ENCODE measurements around the gene TMEM190. TPM values are rescaled to one million over a fixed set of nuclear protein-coding genes. Genes with fewer than 3 reads are reported as not detected.
"Not testable (repeated sequence)": the region's sequence is repeated elsewhere in the genome, so short reads cannot be mapped to it uniquely, and the experiment has no call there.

The TMEM190 gene
- total RNA-seq, 2 donors from 2014 or later: not detected

GRCh38 chr19:55407800-55408532, 31.3 kb downstream of the TMEM190 start:
- no peaks in the 10 kb centered on the region for H3K9me3 ChIP-seq
- H3K27ac ChIP-seq: peak overlapping the region; percentile 99
- H3K4me3 ChIP-seq: peak overlapping the region; percentile 87
- TF ChIP-seq CTCF (IDR thresholded peaks at IDR 0.05): no peak
- H3K36me3 ChIP-seq: peaks cover 5% of the 10 kb centered on the region
- DNase-seq (ENCODE audit: low spot score) (peak; percentile 97), ATAC-seq (ENCODE audit: insufficient number of reproducible peaks, low FRiP score, low read depth) (peak; percentile 96)
- H3K4me1 ChIP-seq (ENCODE audit: control insufficient read depth in 1 of 2, low read depth in 2 of 2): peaks cover 18 to 23% of the 10 kb centered on the region in 2 donors
- H3K27me3 ChIP-seq (replicated peaks; ENCODE audit: insufficient read depth): no peaks in the 10 kb centered on the region

- DNase-seq (ENCODE audit: low spot score) (no peak), ATAC-seq (ENCODE audit: insufficient number of reproducible peaks, low FRiP score, low read depth) (no peak)
- Histone ChIP-seq H3K4me1 (ENCODE audit: control insufficient read depth in 1 of 2, low read depth in 2 of 2) (peaks cover 18 to 23% of the 10 kb centered on the region in 2 donors), H3K27me3 (replicated peaks; ENCODE audit: insufficient read depth) (no peaks in the 10 kb centered on the region), H3K36me3 (no peaks in the 10 kb centered on the region), H3K4me3 (peak overlapping the region; percentile 87), H3K9me3 (no peaks in the 10 kb centered on the region), H3K27ac (peak overlapping the region; percentile 84 to 99)
- no peak for TF ChIP-seq CTCF (IDR thresholded peaks at IDR 0.05)
These were observed 31.9 kb downstream of the TMEM190 start for GRCh38 chr19:55408533-55408872.

- not testable (repeated sequence) for H3K36me3 ChIP-seq; H3K9me3 ChIP-seq; DNase-seq (ENCODE audit: low spot score); ATAC-seq (ENCODE audit: insufficient number of reproducible peaks, low FRiP score, low read depth); H3K27me3 ChIP-seq (replicated peaks; ENCODE audit: insufficient read depth); H3K4me3 ChIP-seq; H3K27ac ChIP-seq
- peaks cover 18 to 23% of the 10 kb centered on the region in 2 donors for H3K4me1 ChIP-seq (ENCODE audit: control insufficient read depth in 1 of 2, low read depth in 2 of 2)
These were observed 32.6 kb downstream of the TMEM190 start for GRCh38 chr19:55409179-55409578.

GRCh38 chr19:55410168-55410567, 33.5 kb downstream of the TMEM190 start:
- no peak overlapping the region for H3K27ac ChIP-seq
- H3K27me3 ChIP-seq (replicated peaks; ENCODE audit: insufficient read depth): no peaks in the 10 kb centered on the region
- ATAC-seq (ENCODE audit: insufficient number of reproducible peaks, low FRiP score, low read depth) (no peak), DNase-seq (ENCODE audit: low spot score) (no peak)
- no peak for TF ChIP-seq CTCF (IDR thresholded peaks at IDR 0.05)
- no peaks in the 10 kb centered on the region for H3K36me3 ChIP-seq
- peaks cover 18 to 23% of the 10 kb centered on the region in 2 donors for H3K4me1 ChIP-seq (ENCODE audit: control insufficient read depth in 1 of 2, low read depth in 2 of 2)
- H3K4me3 ChIP-seq: no peak overlapping the region
- no peaks in the 10 kb centered on the region for H3K9me3 ChIP-seq

GRCh38 chr19:55418185-55418584, 41.6 kb downstream of the TMEM190 start:
- no peak for DNase-seq (ENCODE audit: low spot score)
- TF ChIP-seq CTCF (IDR thresholded peaks at IDR 0.05): peak; percentile 38

GRCh38 chr19:55419103-55419502, 42.5 kb downstream of the TMEM190 start:
- no peak for DNase-seq (ENCODE audit: low spot score)
- no peaks in the 10 kb centered on the region for H3K27me3 ChIP-seq (replicated peaks; ENCODE audit: insufficient read depth)
- no peak overlapping the region for H3K4me3 ChIP-seq
- no peaks in the 10 kb centered on the region for H3K36me3 ChIP-seq
- H3K4me1 ChIP-seq (ENCODE audit: control insufficient read depth in 1 of 2, low read depth in 2 of 2): no peaks in the 10 kb centered on the region
- H3K27ac ChIP-seq: no peak overlapping the region
- no peaks in the 10 kb centered on the region for H3K9me3 ChIP-seq
- ATAC-seq (ENCODE audit: insufficient number of reproducible peaks, low FRiP score, low read depth): no peak
- no peak for TF ChIP-seq CTCF (IDR thresholded peaks at IDR 0.05)

More at GRCh38 chr19:55418185-55418584, 41.6 kb downstream of the TMEM190 start:
- Histone ChIP-seq H3K27me3 (replicated peaks; ENCODE audit: insufficient read depth) (no peaks in the 10 kb centered on the region), H3K4me3 (no peak overlapping the region), H3K36me3 (no peaks in the 10 kb centered on the region), H3K4me1 (ENCODE audit: control insufficient read depth in 1 of 2, low read depth in 2 of 2) (no peaks in the 10 kb centered on the region), H3K9me3 (no peaks in the 10 kb centered on the region), H3K27ac (no peak overlapping the region)
- ATAC-seq (ENCODE audit: insufficient number of reproducible peaks, low FRiP score, low read depth): peak; percentile 2
